Endodermal cell (in vitro differentiated cells): ENCODE measurements around the gene TAAR2. TPM values are rescaled to one million over a fixed set of nuclear protein-coding genes. Genes with fewer than 3 reads are reported as not detected.

Experiments used
- DNase-seq: peaks from one replicate; pipeline ENCODE4 v3.0.0-alpha.2; 2017
- H3K27ac ChIP-seq: 2 replicates; pipeline ENCODE4 v1.5.1; 2013; ENCODE audit warnings: mild to moderate bottlenecking, low read depth, low read length, moderate library complexity
- H3K27me3 ChIP-seq: 2 replicates; pipeline ENCODE4 v1.6.1; 2013; ENCODE audit warnings: mild to moderate bottlenecking, low read length, moderate library complexity; ENCODE audit not compliant: insufficient read depth, control insufficient read depth, poor library complexity, severe bottlenecking
- H3K36me3 ChIP-seq: 2 replicates; pipeline ENCODE4 v1.7.0; 2013; ENCODE audit warnings: mild to moderate bottlenecking, low read length, moderate library complexity; ENCODE audit not compliant: control insufficient read depth, insufficient read depth
- H3K4me1 ChIP-seq: one replicate; pipeline ENCODE4 v1.7.0; 2013; ENCODE audit warnings: low read length; ENCODE audit not compliant: control insufficient read depth, insufficient read depth
- H3K4me3 ChIP-seq: 2 replicates; pipeline ENCODE4 v1.5.1; 2013; ENCODE audit warnings: mild to moderate bottlenecking, low read length, moderate library complexity
- H3K9ac ChIP-seq: 2 replicates; pipeline ENCODE4 v1.6.1; 2013; ENCODE audit warnings: mild to moderate bottlenecking, low read length, moderate library complexity; ENCODE audit not compliant: poor library complexity, severe bottlenecking; ENCODE audit errors: extremely low read depth
- H3K9me3 ChIP-seq: 2 replicates; pipeline ENCODE4 v1.6.1; 2013; ENCODE audit warnings: mild to moderate bottlenecking, low read length, moderate library complexity; ENCODE audit not compliant: control insufficient read depth
- H3K27ac Mint-ChIP-seq: 2 replicates; pipeline ENCODE4 v1.8.0; 2020; ENCODE audit warnings: mixed read lengths
- H3K27me3 Mint-ChIP-seq: 2 replicates; pipeline ENCODE4 v1.8.0; 2021; ENCODE audit warnings: mild to moderate bottlenecking, mixed read lengths; ENCODE audit not compliant: insufficient read depth
- H3K36me3 Mint-ChIP-seq: 2 replicates; pipeline ENCODE4 v1.8.0; 2020; ENCODE audit warnings: low read depth, mixed read lengths
- H3K4me1 Mint-ChIP-seq: 2 replicates; pipeline ENCODE4 v1.8.0; 2020; ENCODE audit warnings: mixed read lengths
- H3K4me3 Mint-ChIP-seq: 2 replicates; pipeline ENCODE4 v1.8.0; 2020; ENCODE audit warnings: mild to moderate bottlenecking, moderate library complexity, mixed read lengths
- H3K9me3 Mint-ChIP-seq: 2 replicates; pipeline ENCODE4 v1.8.0; 2020; ENCODE audit warnings: mild to moderate bottlenecking, mixed read lengths
- WGBS, 2 experiments: methylation state at CpG; one replicate each; pipeline versions ENCODE4 v1.1.5 to v1.1.7; 2013; ENCODE audit warnings: missing lambda C conversion rate in 2 of 2, mixed read lengths in 1 of 2; ENCODE audit not compliant: insufficient coverage in 1 of 2, insufficient read length in 1 of 2; 5-methylcytosine and 5-hydroxymethylcytosine counted together
- total RNA-seq, 2 donors: library from RNA; stranded (reverse); fragmentation: NEBNext Ultra II Directional in 1 of 2; extraction: Animal tissue kit (Norgen Biotek cat#: 25700) in 1 of 2; gene quantifications; 2 replicates in 1 of 2; 3 replicates in 1 of 2; pipeline ENCODE4 v1.2.1, GENCODE V29; 2021
- TF ChIP-seq, protein P1 (sequence below): fragments of 200-600 bp; sonication (generic); conservative IDR thresholded peaks from 2 replicates; pipeline ENCODE4 v1.5.0; 2021; ENCODE audit warnings: antibody characterized with exemption, mild to moderate bottlenecking

The TAAR2 gene
- total RNA-seq, 2 donors from 2014 or later = not detected

- Mint-ChIP-seq H3K9me3 (no peaks in the 10 kb centered on the region), H3K4me1 (no peaks in the 10 kb centered on the region), H3K4me3 (no peak overlapping the region), H3K27ac (no peak overlapping the region), H3K36me3 (no peaks in the 10 kb centered on the region), H3K27me3 (peaks cover 3% of the 10 kb centered on the region)
- 100% methylated on average over 1 of the region's 1 CpG; no CpG with 5 or more reads in 1 of the 2 experiments for WGBS, 2 experiments
- Histone ChIP-seq H3K4me3 (no peak overlapping the region), H3K9ac (no peak overlapping the region), H3K36me3 (no peaks in the 10 kb centered on the region), H3K9me3 (no peaks in the 10 kb centered on the region), H3K27ac (no peak overlapping the region), H3K27me3 (no peaks in the 10 kb centered on the region), H3K4me1 (no peaks in the 10 kb centered on the region)
- DNase-seq = no peak
- TF ChIP-seq, protein P1, sequence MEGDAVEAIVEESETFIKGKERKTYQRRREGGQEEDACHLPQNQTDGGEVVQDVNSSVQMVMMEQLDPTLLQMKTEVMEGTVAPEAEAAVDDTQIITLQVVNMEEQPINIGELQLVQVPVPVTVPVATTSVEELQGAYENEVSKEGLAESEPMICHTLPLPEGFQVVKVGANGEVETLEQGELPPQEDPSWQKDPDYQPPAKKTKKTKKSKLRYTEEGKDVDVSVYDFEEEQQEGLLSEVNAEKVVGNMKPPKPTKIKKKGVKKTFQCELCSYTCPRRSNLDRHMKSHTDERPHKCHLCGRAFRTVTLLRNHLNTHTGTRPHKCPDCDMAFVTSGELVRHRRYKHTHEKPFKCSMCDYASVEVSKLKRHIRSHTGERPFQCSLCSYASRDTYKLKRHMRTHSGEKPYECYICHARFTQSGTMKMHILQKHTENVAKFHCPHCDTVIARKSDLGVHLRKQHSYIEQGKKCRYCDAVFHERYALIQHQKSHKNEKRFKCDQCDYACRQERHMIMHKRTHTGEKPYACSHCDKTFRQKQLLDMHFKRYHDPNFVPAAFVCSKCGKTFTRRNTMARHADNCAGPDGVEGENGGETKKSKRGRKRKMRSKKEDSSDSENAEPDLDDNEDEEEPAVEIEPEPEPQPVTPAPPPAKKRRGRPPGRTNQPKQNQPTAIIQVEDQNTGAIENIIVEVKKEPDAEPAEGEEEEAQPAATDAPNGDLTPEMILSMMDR = no peak
Observed at GRCh38 chr6:132590362-132590761, 33.7 kb downstream of the TAAR2 start.

DNA sequence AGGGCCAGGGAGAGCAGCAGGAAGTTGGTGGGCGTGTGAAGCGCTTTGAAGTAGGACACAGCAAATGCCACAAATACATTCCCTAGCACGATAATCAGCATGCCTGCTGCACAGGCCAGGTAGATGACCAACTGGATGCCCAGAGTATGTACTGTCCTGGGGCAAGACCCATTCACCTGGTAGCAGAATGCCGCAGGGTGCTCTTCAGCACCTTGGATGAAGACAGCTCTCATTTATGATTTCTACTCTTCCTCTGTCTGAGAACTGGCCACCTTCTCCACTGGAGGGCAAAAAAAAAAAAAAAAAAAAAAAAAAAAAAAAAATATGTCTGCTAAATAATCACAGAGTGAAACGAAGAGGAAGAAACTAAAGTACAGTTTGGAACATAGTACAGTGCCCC is 34.6 kb downstream of the TAAR2 start, which contains the start of gene TAAR5:
Gene TAAR5, minus strand, starts transcription at position 288 of the 400 bp plus-strand sequence. Its CDS starts 55 bp downstream, at position 233.
- 88 to 97% methylated on average over 5 of the region's 5 CpGs for WGBS, 2 experiments
- Mint-ChIP-seq H3K36me3 (no peaks in the 10 kb centered on the region), H3K4me3 (no peak within 1 kb of the TSS), H3K27ac (no peak within 1 kb of the TSS), H3K4me1 (no peaks in the 10 kb centered on the region), H3K27me3 (peaks cover 3% of the 10 kb centered on the region), H3K9me3 (no peaks in the 10 kb centered on the region)
- DNase-seq = no peak
- H3K27ac ChIP-seq = no peak within 1 kb of the TSS
- no peak within 1 kb of the TSS for H3K4me3 ChIP-seq
- TF ChIP-seq, protein P1 = no peak
- H3K27me3 ChIP-seq = no peaks in the 10 kb centered on the region
- H3K4me1 ChIP-seq = no peaks in the 10 kb centered on the region
- no peaks in the 10 kb centered on the region for H3K9me3 ChIP-seq
- no peaks in the 10 kb centered on the region for H3K36me3 ChIP-seq
- no peak within 1 kb of the TSS for H3K9ac ChIP-seq

- Histone ChIP-seq H3K36me3 (no peaks in the 10 kb centered on the region), H3K4me1 (no peaks in the 10 kb centered on the region), H3K27ac (no peak overlapping the region), H3K9me3 (no peaks in the 10 kb centered on the region), H3K27me3 (no peaks in the 10 kb centered on the region), H3K9ac (no peak overlapping the region), H3K4me3 (no peak overlapping the region)
- no peak overlapping the region for H3K4me3 Mint-ChIP-seq
- no peaks in the 10 kb centered on the region for H3K4me1 Mint-ChIP-seq
- no peaks in the 10 kb centered on the region for H3K9me3 Mint-ChIP-seq
- H3K27me3 Mint-ChIP-seq = peaks cover 3% of the 10 kb centered on the region
- TF ChIP-seq, protein P1 = no peak
- no peak for DNase-seq
- 83 to 95% methylated on average over 1 of the region's 2 CpGs for WGBS, 2 experiments
- no peak overlapping the region for H3K27ac Mint-ChIP-seq
- no peaks in the 10 kb centered on the region for H3K36me3 Mint-ChIP-seq
Observed at GRCh38 chr6:132587424-132587823, 36.7 kb downstream of the TAAR2 start.
